ENCODE data around the gene ARPC1A. TPM values are rescaled to one million over a fixed set of nuclear protein-coding genes. Genes with fewer than 3 reads are reported as not detected.

ARPC1A gene
- polyA plus RNA-seq, 1 of the 3 experiments (the other 2 are of a cell fraction) = 306 TPM

DNA sequence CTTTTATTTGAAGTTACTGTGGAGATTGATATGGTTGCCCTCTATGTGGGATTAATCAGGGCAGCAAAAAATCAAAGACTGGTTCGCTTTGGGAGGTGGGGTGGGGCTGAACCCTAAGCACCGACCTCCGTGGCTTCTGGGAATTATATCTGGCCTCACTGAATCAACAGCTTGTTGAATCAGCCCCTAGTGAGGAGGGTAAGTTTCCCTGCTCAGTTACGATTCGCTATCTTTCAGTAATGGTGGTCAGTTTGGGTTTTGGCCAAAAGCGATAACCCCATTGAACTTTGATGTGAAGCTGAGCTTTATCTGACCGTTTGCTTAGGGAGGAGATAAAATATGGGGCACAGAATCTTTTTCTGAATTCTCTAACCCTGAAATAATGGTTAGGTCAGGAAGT, 16.6 kb upstream of the ARPC1A start (continued):
- no peak for TF ChIP-seq GATA2 (CRISPR knock-in tag; IDR thresholded peaks at IDR 0.05)
- TF ChIP-seq GABPA (IDR thresholded peaks at IDR 0.05; ENCODE audit: low read depth) = no peak

DNA sequence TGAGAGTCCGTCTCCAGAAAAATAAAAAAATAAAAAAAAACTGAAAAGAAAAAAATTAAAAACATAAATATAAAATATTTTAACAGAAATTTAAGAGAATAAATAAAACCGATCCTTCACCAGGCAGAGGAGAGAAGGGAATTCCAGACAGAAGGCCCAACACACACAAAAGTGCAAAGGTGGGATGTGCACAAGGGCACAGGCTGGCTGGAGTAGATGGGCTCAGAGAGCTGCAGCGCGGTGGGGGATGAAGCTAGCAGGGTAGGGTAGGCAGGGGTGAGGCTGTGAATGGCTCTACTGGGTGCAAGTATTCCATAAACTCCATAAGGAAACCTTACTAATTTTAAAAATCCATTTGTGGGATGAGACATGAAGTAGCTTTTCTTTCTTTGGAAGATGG, 15.7 kb upstream of the ARPC1A start:
- TF ChIP-seq SMC3 (IDR thresholded peaks at IDR 0.05; ENCODE audit: low read depth, low read length) (no peak), FOXM1 (IDR thresholded peaks at IDR 0.05; ENCODE audit: low read depth) (no peak), GATA2 (CRISPR knock-in tag; IDR thresholded peaks at IDR 0.05) (no peak), TAF1 (IDR thresholded peaks at IDR 0.05; ENCODE audit: borderline replicate concordance, low read depth, low read length) (no peak)
- ChIA-PET CTCF (interaction anchor here (0.6 to 9.8 kb wide), 5 partner anchors 8 to 271 kb away, joined by 3 to 146 read pairs (median 3); partner anchors contain the start of gene ARPC1A), POLR2A (interaction anchor here (0.7 kb wide), 1 partner anchor 15 kb away, joined by 3 read pairs; the partner anchor contains the start of gene ARPC1A)
- no peak overlapping the region for H2AFZ ChIP-seq (ENCODE audit: low read depth)
- H3K4me1 ChIP-seq (ENCODE audit: control insufficient read depth in 1 of 2, insufficient read depth in 2 of 2, low read depth in 1 of 2, low read length in 1 of 2) = no peaks in the 10 kb centered on the region
- H3K9ac ChIP-seq = no peak overlapping the region
- peaks cover 4% of the 10 kb centered on the region for H3F3A ChIP-seq (replicated peaks; ENCODE audit: insufficient read depth)
- DNase-seq = no peak
- no peaks in the 10 kb centered on the region for H3K79me2 ChIP-seq (ENCODE audit: insufficient read depth)
- H3K4me3 ChIP-seq (ENCODE audit: low read depth in 2 of 2, low read length in 1 of 2) = no peak overlapping the region
- H3K27ac ChIP-seq (ENCODE audit: low read depth in 2 of 2, low read length in 1 of 2) = no peak overlapping the region
- H3K9me2 ChIP-seq = no peaks in the 10 kb centered on the region
- H3K36me3 ChIP-seq (replicated peaks in 1 of 2; ENCODE audit: control insufficient read depth in 1 of 2, insufficient read depth in 2 of 2, low read length in 1 of 2) = peaks cover 0 to 5% of the 10 kb centered on the region in 2 experiments
- no peaks in the 10 kb centered on the region for H4K20me1 ChIP-seq (ENCODE audit: insufficient read depth)
- no peak overlapping the region for H3K4me2 ChIP-seq
- no peaks in the 10 kb centered on the region for H3K27me3 ChIP-seq (ENCODE audit: insufficient read depth)
- no peaks in the 10 kb centered on the region for H3K9me3 ChIP-seq
- 92% methylated on average over 4 of the region's 4 CpGs for WGBS (ENCODE audit: low lambda C conversion rate)

DNA sequence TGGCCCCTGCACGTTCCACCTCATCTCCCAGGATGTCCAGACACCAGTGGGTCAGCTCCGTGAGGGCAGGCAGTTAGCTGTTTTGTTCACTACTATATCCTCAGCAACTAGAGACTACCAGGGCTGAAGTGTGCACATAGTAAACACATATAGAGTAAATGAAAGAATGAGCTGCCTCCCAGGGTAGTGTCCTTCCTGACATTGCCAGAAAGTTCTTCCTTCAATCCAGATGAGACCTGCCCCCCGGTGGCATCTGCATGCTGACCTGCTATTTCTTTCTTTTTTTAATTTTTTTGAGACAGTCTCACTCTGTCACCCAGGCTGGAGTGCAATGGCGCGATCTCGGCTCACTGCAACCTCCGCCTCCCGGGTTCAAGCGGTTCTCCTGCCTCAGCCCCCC, 14.0 kb upstream of the ARPC1A start:
- Histone ChIP-seq H3K79me2 (ENCODE audit: insufficient read depth) (no peaks in the 10 kb centered on the region), H2AFZ (ENCODE audit: low read depth) (no peak overlapping the region), H3F3A (replicated peaks; ENCODE audit: insufficient read depth) (peaks cover 4% of the 10 kb centered on the region), H3K4me1 (ENCODE audit: control insufficient read depth in 1 of 2, insufficient read depth in 2 of 2, low read depth in 1 of 2, low read length in 1 of 2) (no peaks in the 10 kb centered on the region), H3K9me3 (no peaks in the 10 kb centered on the region), H4K20me1 (ENCODE audit: insufficient read depth) (no peaks in the 10 kb centered on the region), H3K27me3 (ENCODE audit: insufficient read depth) (no peaks in the 10 kb centered on the region), H3K27ac (ENCODE audit: low read depth in 2 of 2, low read length in 1 of 2) (no peak overlapping the region), H3K4me3 (ENCODE audit: low read depth in 2 of 2, low read length in 1 of 2) (no peak overlapping the region), H3K4me2 (no peak overlapping the region), H3K36me3 (replicated peaks in 1 of 2; ENCODE audit: control insufficient read depth in 1 of 2, insufficient read depth in 2 of 2, low read length in 1 of 2) (peaks cover 0 to 5% of the 10 kb centered on the region in 2 experiments), H3K9me2 (no peaks in the 10 kb centered on the region), H3K9ac (no peak overlapping the region)
- no peak for DNase-seq
- ChIA-PET CTCF (interaction anchor here (0.7 to 9.8 kb wide), 14 partner anchors 9 to 282 kb away, joined by 3 to 146 read pairs (median 6); no protein-coding TSS in a partner anchor), POLR2A (no interaction called here)
- 88% methylated on average over 9 of the region's 9 CpGs for WGBS (ENCODE audit: low lambda C conversion rate)
- TF ChIP-seq GABPA (IDR thresholded peaks at IDR 0.05; ENCODE audit: low read depth) = no peak
- TF ChIP-seq, protein P1, sequence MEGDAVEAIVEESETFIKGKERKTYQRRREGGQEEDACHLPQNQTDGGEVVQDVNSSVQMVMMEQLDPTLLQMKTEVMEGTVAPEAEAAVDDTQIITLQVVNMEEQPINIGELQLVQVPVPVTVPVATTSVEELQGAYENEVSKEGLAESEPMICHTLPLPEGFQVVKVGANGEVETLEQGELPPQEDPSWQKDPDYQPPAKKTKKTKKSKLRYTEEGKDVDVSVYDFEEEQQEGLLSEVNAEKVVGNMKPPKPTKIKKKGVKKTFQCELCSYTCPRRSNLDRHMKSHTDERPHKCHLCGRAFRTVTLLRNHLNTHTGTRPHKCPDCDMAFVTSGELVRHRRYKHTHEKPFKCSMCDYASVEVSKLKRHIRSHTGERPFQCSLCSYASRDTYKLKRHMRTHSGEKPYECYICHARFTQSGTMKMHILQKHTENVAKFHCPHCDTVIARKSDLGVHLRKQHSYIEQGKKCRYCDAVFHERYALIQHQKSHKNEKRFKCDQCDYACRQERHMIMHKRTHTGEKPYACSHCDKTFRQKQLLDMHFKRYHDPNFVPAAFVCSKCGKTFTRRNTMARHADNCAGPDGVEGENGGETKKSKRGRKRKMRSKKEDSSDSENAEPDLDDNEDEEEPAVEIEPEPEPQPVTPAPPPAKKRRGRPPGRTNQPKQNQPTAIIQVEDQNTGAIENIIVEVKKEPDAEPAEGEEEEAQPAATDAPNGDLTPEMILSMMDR (IDR thresholded peaks at IDR 0.05) = peak; percentile 15; the same call in 1 of the 2 replicates

All from SK-N-SH (cell line).